ENCODE results near the gene SLC35F1. TPM values are rescaled to one million over a fixed set of nuclear protein-coding genes. Genes with fewer than 3 reads are reported as not detected.

The SLC35F1 gene
- total RNA-seq, 2 experiments from 2014 or later = 0.09 TPM

DNA sequence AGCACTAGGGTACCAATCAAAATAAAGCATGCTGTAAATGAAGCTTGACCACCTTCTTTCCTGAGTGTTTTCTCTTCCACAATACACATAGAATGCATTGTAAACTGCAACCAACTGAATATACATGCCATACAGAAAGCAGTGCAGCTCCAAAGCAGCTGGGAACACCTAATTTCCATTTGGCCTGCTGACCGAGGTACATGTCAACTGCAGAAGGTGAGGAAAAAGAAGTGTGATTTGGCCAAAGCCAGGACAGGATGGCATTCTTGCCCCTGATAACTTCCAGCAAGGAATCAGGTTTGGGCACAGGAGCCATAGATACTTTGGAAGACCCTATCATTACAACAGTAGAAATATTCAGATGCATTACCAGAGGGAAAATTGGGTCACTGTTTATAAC, 258.4 kb downstream of the SLC35F1 start:
- Mint-ChIP-seq H3K4me3 (no peak overlapping the region), H3K36me3 (ENCODE audit: low read depth) (no peaks in the 10 kb centered on the region), H3K9me3 (no peaks in the 10 kb centered on the region), H3K4me1 (ENCODE audit: low read depth) (no peaks in the 10 kb centered on the region), H3K27me3 (peaks cover 7% of the 10 kb centered on the region), H3K27ac (no peak overlapping the region)
- ChIA-PET POLR2A (interaction anchor here (0.5 kb wide), 1 partner anchor 101 kb away, joined by 3 read pairs; no protein-coding TSS in a partner anchor), CTCF (interaction anchor here (1.4 kb wide), 1 partner anchor 11 kb away, joined by 3 read pairs; no protein-coding TSS in a partner anchor)
- DNase-seq = no peak
- intact Hi-C loops (cut with micrococcal nuclease) = no loop called here
- ATAC-seq = no peak
- TF ChIP-seq, protein P1, sequence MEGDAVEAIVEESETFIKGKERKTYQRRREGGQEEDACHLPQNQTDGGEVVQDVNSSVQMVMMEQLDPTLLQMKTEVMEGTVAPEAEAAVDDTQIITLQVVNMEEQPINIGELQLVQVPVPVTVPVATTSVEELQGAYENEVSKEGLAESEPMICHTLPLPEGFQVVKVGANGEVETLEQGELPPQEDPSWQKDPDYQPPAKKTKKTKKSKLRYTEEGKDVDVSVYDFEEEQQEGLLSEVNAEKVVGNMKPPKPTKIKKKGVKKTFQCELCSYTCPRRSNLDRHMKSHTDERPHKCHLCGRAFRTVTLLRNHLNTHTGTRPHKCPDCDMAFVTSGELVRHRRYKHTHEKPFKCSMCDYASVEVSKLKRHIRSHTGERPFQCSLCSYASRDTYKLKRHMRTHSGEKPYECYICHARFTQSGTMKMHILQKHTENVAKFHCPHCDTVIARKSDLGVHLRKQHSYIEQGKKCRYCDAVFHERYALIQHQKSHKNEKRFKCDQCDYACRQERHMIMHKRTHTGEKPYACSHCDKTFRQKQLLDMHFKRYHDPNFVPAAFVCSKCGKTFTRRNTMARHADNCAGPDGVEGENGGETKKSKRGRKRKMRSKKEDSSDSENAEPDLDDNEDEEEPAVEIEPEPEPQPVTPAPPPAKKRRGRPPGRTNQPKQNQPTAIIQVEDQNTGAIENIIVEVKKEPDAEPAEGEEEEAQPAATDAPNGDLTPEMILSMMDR (IDR thresholded peaks at IDR 0.05) = no peak

DNA sequence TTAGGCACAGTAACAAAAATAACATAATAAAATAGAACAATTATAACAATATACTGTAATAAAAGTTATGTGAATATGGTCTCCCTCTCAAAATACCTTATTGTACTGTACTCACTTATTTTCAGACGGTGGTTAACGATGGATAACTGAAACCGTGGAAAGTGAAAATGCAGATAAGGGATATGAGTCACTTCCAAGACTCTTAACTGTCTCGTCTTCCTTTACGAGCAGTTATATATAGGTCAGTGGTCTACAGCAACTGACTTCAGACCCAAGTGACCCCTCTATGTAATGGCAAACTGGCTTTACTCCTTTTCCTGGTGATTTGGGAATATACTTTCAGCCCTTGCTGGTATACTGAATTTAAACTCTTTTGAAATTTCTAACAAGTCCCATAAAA, 261.4 kb downstream of the SLC35F1 start:
- Mint-ChIP-seq H3K27ac (no peak overlapping the region), H3K27me3 (peaks cover 6% of the 10 kb centered on the region), H3K4me1 (ENCODE audit: low read depth) (no peaks in the 10 kb centered on the region), H3K4me3 (no peak overlapping the region), H3K9me3 (peaks cover 1% of the 10 kb centered on the region), H3K36me3 (ENCODE audit: low read depth) (no peaks in the 10 kb centered on the region)
- DNase-seq (no peak), ATAC-seq (no peak)
- ChIA-PET POLR2A (no interaction called here), CTCF (no interaction called here)
- intact Hi-C loops (cut with micrococcal nuclease) = no loop called here
- TF ChIP-seq, protein P1 (IDR thresholded peaks at IDR 0.05) = no peak

DNA sequence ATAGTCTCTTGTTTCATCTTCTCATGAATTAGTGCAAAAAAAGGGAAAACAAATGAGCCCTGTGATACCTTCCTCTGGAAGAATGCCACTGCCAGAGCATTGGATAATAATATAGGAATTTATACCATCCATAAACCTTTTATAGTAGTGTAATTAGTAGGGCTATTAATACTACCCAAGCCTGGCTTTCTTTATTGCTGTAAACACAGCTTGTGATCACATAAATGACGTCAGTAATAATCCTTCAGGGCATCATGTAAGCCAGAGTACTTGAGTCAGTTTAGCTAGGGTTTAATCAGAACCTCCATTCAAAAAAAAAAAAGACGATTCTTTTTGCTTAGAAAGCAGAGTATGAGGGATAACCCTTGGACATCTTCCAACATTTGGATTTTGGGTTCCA, 264.8 kb downstream of the SLC35F1 start:
- TF ChIP-seq, protein P1 (IDR thresholded peaks at IDR 0.05) = no peak
- DNase-seq = no peak
- Mint-ChIP-seq H3K27me3 (peaks cover 5% of the 10 kb centered on the region), H3K36me3 (ENCODE audit: low read depth) (no peaks in the 10 kb centered on the region), H3K4me3 (no peak overlapping the region), H3K27ac (no peak overlapping the region), H3K9me3 (peaks cover 12% of the 10 kb centered on the region), H3K4me1 (ENCODE audit: low read depth) (no peaks in the 10 kb centered on the region)
- no peak for ATAC-seq
- CTCF ChIA-PET = no interaction called here
- POLR2A ChIA-PET = no interaction called here
- intact Hi-C loops (cut with micrococcal nuclease) = no loop called here

DNA sequence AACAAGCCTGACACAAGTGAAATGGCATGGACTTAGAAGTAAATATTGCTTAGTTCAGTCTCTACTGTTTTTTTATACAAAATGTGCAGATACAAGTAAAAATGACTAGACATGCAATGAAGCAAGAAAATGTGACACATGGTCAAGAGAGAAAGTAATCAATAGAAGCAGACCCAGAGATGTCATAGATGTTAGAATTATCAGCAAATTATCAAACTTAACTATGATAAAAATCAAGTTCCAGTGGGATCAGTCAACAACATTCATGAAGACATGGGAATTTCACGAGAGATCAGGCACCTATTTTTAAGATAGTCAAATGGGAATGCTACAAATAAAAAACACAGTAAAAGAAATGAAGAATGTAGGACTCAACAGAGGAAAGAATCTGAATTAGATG, 267.0 kb downstream of the SLC35F1 start:
- Mint-ChIP-seq H3K36me3 (ENCODE audit: low read depth) (no peaks in the 10 kb centered on the region), H3K9me3 (peaks cover 12% of the 10 kb centered on the region), H3K27ac (no peak overlapping the region), H3K4me3 (no peak overlapping the region), H3K27me3 (peaks cover 3% of the 10 kb centered on the region), H3K4me1 (ENCODE audit: low read depth) (no peaks in the 10 kb centered on the region)
- CTCF ChIA-PET = no interaction called here
- POLR2A ChIA-PET = no interaction called here
- ATAC-seq = no peak
- TF ChIP-seq, protein P1 (IDR thresholded peaks at IDR 0.05) = no peak
- DNase-seq = no peak
- intact Hi-C loops (cut with micrococcal nuclease) = no loop called here

DNA sequence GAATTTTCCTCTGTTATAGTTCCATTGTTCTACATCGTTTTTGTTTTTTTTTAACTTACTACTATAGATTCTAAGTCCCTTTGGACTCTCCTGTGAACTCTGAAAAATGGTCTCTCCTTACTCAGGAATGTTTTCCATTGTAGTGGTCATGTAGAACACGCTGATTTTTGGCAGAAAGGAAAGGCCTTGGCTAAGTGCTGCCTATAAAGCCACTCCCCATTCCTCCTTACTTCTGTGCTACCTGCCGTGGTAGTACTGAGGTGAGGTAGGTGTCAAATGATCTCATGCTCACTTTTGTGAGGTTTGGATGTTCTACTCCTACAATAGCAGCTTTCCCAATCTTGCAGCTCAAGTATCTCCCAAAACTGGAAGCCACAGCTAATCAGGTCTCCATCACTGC, 270.7 kb downstream of the SLC35F1 start:
- no peak for ATAC-seq
- Mint-ChIP-seq H3K4me3 (no peak overlapping the region), H3K36me3 (ENCODE audit: low read depth) (no peaks in the 10 kb centered on the region), H3K4me1 (ENCODE audit: low read depth) (no peaks in the 10 kb centered on the region), H3K27me3 (peaks cover 6% of the 10 kb centered on the region), H3K9me3 (peaks cover 12% of the 10 kb centered on the region), H3K27ac (no peak overlapping the region)
- POLR2A ChIA-PET = no interaction called here
- intact Hi-C loops (cut with micrococcal nuclease) = no loop called here
- CTCF ChIA-PET = no interaction called here
- TF ChIP-seq, protein P1 (IDR thresholded peaks at IDR 0.05) = no peak
- no peak for DNase-seq

All from activated CD8-positive, alpha-beta T cell treated with anti-CD3 and anti-CD28 coated beads for 36 hours (primary cell).